Measurements from ENCODE around the gene SEC16A.

Gene SEC16A

GRCh38 chr9:136517950-136518349, 35.1 kb upstream of the SEC16A start:
- no peak for DNase-seq (ENCODE audit: low spot score)

GRCh38 chr9:136517012-136517743, 34.3 kb upstream of the SEC16A start:
- no peak for DNase-seq (ENCODE audit: low spot score)

- no peak for DNase-seq (ENCODE audit: low spot score)
These were observed 33.4 kb upstream of the SEC16A start for GRCh38 chr9:136516191-136516654.

- DNase-seq (ENCODE audit: low spot score) = no peak
These were observed 32.4 kb upstream of the SEC16A start for GRCh38 chr9:136515276-136515675.

- DNase-seq (ENCODE audit: low spot score) = no peak
These were observed 31.3 kb upstream of the SEC16A start for GRCh38 chr9:136514022-136514714.

- DNase-seq (ENCODE audit: low spot score) = no peak
These were observed 30.4 kb upstream of the SEC16A start for GRCh38 chr9:136513191-136513590.

GRCh38 chr9:136512651-136513071, 29.8 kb upstream of the SEC16A start:
- DNase-seq (ENCODE audit: low spot score) = no peak

- DNase-seq (ENCODE audit: low spot score) = no peak
These were observed 29.1 kb upstream of the SEC16A start for GRCh38 chr9:136511670-136512592.

- no peak for DNase-seq (ENCODE audit: low spot score)
These were observed 28.4 kb upstream of the SEC16A start for GRCh38 chr9:136511144-136511669.

GRCh38 chr9:136510561-136510960, 27.7 kb upstream of the SEC16A start:
- no peak for DNase-seq (ENCODE audit: low spot score)

GRCh38 chr9:136509549-136509948, 26.7 kb upstream of the SEC16A start:
- DNase-seq (ENCODE audit: low spot score) = no peak

- no peak for DNase-seq (ENCODE audit: low spot score)
These were observed 26.1 kb upstream of the SEC16A start for GRCh38 chr9:136508729-136509500.

GRCh38 chr9:136507992-136508375, 25.1 kb upstream of the SEC16A start:
- DNase-seq (ENCODE audit: low spot score) = no peak

- no peak for DNase-seq (ENCODE audit: low spot score)
These were observed 24.6 kb upstream of the SEC16A start for GRCh38 chr9:136507221-136507991.

- DNase-seq (ENCODE audit: low spot score) = no peak
These were observed 23.6 kb upstream of the SEC16A start for GRCh38 chr9:136506425-136506824.

GRCh38 chr9:136505406-136506403, 22.9 kb upstream of the SEC16A start:
- DNase-seq (ENCODE audit: low spot score) = no peak

GRCh38 chr9:136504512-136505348, 21.9 kb upstream of the SEC16A start:
- DNase-seq (ENCODE audit: low spot score) = no peak

GRCh38 chr9:136502940-136503550, 20.2 kb upstream of the SEC16A start:
- DNase-seq (ENCODE audit: low spot score) = no peak
